ENCODE measurements around the gene LGALS14. TPM values are rescaled to one million over a fixed set of nuclear protein-coding genes. Genes with fewer than 3 reads are reported as not detected.

LGALS14 gene
- total RNA-seq: not detected

- intact Hi-C loops (cut with DNase I; ENCODE audit: low total_unique reads) (no loop called here), in situ Hi-C loops (cut with MboI; ENCODE audit: low sequenced_read_pairs in 4 of 4) (no loop called here)
- H3K4me3 ChIP-seq: no peak within 1 kb of the TSS
- ATAC-seq (no peak), DNase-seq (no peak)
- H3K27ac ChIP-seq: no peak within 1 kb of the TSS
- H3K27me3 ChIP-seq: no peaks in the 10 kb centered on the region
- H3K36me3 ChIP-seq: no peaks in the 10 kb centered on the region
- no peaks in the 10 kb centered on the region for H3K4me1 ChIP-seq
- no peaks in the 10 kb centered on the region for H3K9me3 ChIP-seq
- no peak for TF ChIP-seq CTCF (IDR thresholded peaks at IDR 0.05 in 4 of 5, conservative IDR thresholded peaks at IDR 0.05 in 1 of 5)
- no peak for TF ChIP-seq POLR2A (IDR thresholded peaks at IDR 0.05)
Observed at GRCh38 chr19:39704181-39705044, at the start of gene LGALS14. Gene LGALS14, plus strand, starts transcription at chr19:39704481. Its CDS starts 48 bp downstream, at chr19:39704529.

- ATAC-seq (no peak), DNase-seq (no peak)
- Histone ChIP-seq H3K36me3 (no peaks in the 10 kb centered on the region), H3K9me3 (no peaks in the 10 kb centered on the region), H3K27me3 (no peaks in the 10 kb centered on the region), H3K4me1 (no peaks in the 10 kb centered on the region), H3K27ac (no peak within 1 kb of the TSS), H3K4me3 (no peak within 1 kb of the TSS)
- in situ Hi-C loops (cut with MboI; ENCODE audit: low sequenced_read_pairs in 4 of 4): no loop called here
- TF ChIP-seq CTCF (IDR thresholded peaks at IDR 0.05 in 4 of 5, conservative IDR thresholded peaks at IDR 0.05 in 1 of 5) (no peak), POLR2A (IDR thresholded peaks at IDR 0.05) (no peak)
- intact Hi-C loops (cut with DNase I; ENCODE audit: low total_unique reads): no loop called here
Observed at GRCh38 chr19:39655613-39656012, 48.7 kb upstream of the LGALS14 start, which contains the start of gene LGALS16. Gene LGALS16, plus strand, starts transcription at chr19:39655913. Its CDS starts 49 bp downstream, at chr19:39655962.

- in situ Hi-C loops (cut with MboI; ENCODE audit: low sequenced_read_pairs in 4 of 4): no loop called here
- H3K27me3 ChIP-seq: no peaks in the 10 kb centered on the region
- ATAC-seq (no peak), DNase-seq (no peak)
- intact Hi-C loops (cut with DNase I; ENCODE audit: low total_unique reads): no loop called here
- TF ChIP-seq POLR2A (IDR thresholded peaks at IDR 0.05): no peak
- TF ChIP-seq CTCF (IDR thresholded peaks at IDR 0.05 in 4 of 5, conservative IDR thresholded peaks at IDR 0.05 in 1 of 5): no peak
- H3K27ac ChIP-seq: no peak overlapping the region
- no peaks in the 10 kb centered on the region for H3K9me3 ChIP-seq
- H3K4me1 ChIP-seq: no peaks in the 10 kb centered on the region
- H3K4me3 ChIP-seq: no peak overlapping the region
- no peaks in the 10 kb centered on the region for H3K36me3 ChIP-seq
Observed at GRCh38 chr19:39659791-39660190, 44.5 kb upstream of the LGALS14 start.

GRCh38 chr19:39660661-39661060 lies 43.6 kb upstream of the LGALS14 start:
- no peaks in the 10 kb centered on the region for H3K27me3 ChIP-seq
- H3K4me3 ChIP-seq: no peak overlapping the region
- H3K36me3 ChIP-seq: no peaks in the 10 kb centered on the region
- intact Hi-C loops (cut with DNase I; ENCODE audit: low total_unique reads) (no loop called here), in situ Hi-C loops (cut with MboI; ENCODE audit: low sequenced_read_pairs in 4 of 4) (no loop called here)
- no peaks in the 10 kb centered on the region for H3K4me1 ChIP-seq
- no peak overlapping the region for H3K27ac ChIP-seq
- ATAC-seq (no peak), DNase-seq (no peak)
- TF ChIP-seq CTCF (IDR thresholded peaks at IDR 0.05 in 4 of 5, conservative IDR thresholded peaks at IDR 0.05 in 1 of 5): no peak
- no peak for TF ChIP-seq POLR2A (IDR thresholded peaks at IDR 0.05)
- H3K9me3 ChIP-seq: no peaks in the 10 kb centered on the region
